HG02981 (cell line): ENCODE measurements around the gene PTPN18.
"Not testable (repeated sequence)": the region's sequence is repeated elsewhere in the genome, so short reads cannot be mapped to it uniquely, and the experiment has no call there.

ENCODE experiments used
- ATAC-seq: cut with Tn5 transposase; IDR thresholded peaks from one replicate; pipeline ENCODE4 v1.9.1; 2021; ENCODE audit warnings: mild to moderate bottlenecking, moderate library complexity; ENCODE audit not compliant: unreplicated experiment

The PTPN18 gene

GRCh38 chr2:130355578-130356431 is at the start of gene PTPN18:
TSS of gene PTPN18 (plus strand) at chr2:130356056. CDS start at chr2:130356108, 52 bp downstream.
- ATAC-seq: peak; percentile 91

- ATAC-seq: no peak
Observed at GRCh38 chr2:130307850-130308249, 48.0 kb upstream of the PTPN18 start.

- ATAC-seq: no peak
Observed at GRCh38 chr2:130310881-130311280, 45.0 kb upstream of the PTPN18 start.

DNA sequence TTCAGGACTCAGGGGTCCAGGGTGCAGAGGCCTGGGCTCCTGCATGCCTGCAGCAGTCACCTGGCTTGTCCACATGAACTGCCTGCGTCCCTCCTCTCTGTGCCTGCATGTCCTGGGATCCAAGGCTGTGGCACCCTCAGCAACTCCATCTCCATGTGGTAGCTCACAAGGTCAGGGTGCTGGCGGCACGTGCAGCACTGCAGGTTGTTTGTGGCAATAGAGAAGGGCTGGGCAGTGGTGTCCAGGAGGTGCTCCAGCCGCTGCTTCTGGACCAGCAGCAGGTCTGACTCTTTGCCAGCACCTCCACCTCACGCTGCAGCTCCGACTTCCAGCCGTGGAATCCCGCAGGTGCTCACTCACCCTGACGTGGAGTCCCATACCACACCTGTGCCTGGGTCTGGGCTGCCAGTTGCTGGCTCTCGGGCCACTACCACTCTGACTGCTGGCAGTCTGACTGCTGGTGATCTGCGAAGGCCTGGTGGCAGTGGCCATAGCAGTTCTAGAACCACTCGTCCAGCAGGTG is 42.0 kb upstream of the PTPN18 start:
- no peak for ATAC-seq

DNA sequence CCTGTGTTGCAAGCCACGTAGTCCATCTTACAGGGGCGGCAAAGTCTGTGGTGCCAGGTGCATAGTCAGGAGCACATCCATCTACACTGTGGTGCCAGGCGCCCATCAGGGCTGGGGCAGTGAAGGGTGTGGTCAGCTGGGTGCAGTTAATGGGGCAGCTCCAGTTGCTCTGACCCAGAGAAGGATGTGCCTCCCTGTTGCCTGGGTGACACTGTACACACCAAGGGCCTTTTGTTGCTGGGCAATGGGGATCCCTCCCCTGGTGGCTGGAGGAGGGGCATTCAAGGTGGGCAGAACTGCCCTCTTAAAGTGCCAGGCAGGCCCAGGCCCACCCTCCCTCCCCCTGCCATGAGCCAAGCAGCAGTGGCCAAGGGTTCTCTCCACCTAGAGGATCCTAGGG is 41.5 kb upstream of the PTPN18 start:
- no peak for ATAC-seq

- no peak for ATAC-seq
Observed at GRCh38 chr2:130316596-130316995, 39.3 kb upstream of the PTPN18 start.

- ATAC-seq: no peak
Observed at GRCh38 chr2:130318906-130319305, 37.0 kb upstream of the PTPN18 start.

DNA sequence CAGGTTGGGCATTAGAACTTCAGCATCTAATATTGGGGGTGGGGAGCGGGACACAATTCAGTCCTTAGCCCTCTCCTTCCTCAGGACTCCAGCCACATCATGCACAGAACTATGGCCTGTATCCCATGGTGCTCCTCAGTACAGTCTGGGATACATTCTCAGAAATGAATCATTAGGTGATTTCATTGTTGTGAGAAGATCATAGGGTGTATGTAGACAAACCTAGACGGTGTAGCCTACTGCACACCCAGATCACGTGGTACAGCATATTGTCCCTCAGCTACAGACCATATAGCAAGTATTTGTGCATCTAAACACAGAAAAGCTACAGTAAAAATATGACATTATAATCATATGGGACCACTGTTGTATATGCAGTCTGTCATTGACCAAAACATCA is 36.3 kb upstream of the PTPN18 start:
- ATAC-seq: no peak

DNA sequence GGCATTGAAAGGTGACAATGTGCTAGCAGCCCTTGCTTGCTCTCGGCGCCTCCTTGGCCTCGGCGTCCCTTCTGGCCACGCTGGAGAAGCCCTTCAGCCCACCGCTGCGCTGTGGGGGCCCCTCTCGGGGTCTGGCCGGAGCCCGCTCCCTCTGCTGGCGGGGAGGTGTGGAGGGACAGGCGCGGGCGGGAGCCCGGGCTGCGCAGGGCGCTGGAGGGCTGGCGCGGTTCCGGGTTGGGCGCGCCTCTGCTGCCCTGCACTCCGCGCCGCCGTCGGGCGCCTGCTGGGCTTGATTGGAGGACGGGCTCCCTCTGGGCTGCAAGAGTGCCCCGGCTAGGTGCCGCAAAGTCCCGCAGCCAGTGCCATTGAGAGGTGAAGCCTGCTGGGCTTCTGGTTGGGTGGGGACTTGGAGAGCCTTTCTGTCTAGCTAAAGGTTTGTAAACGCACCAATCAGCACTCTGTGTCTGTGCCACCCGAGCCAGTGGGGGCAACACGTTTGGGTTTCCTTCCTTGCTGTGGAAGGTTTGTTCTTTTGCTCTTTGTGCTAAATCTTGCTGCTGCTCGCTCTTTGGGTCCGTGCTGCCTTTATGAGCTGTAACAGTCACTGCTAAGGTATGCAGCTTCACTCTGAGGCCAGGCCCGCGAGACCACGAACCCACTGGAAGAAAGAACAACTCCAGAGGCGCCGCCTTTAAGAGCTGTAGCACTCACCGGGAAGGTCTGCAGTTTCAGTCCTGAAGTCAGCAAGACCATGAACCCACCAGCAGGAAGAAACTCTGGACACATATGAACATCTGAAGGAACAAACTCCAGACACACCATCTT is 27.9 kb upstream of the PTPN18 start:
- no peak for ATAC-seq

DNA sequence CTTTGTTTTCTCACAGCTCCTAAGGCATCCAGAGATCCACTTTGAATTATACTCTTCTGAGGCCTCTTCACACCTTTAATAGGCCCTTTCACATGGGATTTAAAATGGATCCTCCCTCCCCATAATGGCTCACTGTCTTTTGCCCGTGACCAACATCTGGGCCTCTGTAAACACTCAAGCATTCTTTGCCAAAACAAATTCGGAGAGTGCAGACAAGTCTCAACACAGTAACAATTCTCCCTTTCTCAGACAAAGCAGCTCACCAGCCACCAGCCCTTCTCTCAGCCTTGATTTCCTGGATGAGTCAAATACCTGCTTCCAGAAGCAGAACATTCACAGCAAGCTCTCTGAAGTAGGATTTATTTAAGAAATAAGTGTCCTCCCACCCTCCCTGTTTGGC is 27.1 kb upstream of the PTPN18 start:
- no peak for ATAC-seq

DNA sequence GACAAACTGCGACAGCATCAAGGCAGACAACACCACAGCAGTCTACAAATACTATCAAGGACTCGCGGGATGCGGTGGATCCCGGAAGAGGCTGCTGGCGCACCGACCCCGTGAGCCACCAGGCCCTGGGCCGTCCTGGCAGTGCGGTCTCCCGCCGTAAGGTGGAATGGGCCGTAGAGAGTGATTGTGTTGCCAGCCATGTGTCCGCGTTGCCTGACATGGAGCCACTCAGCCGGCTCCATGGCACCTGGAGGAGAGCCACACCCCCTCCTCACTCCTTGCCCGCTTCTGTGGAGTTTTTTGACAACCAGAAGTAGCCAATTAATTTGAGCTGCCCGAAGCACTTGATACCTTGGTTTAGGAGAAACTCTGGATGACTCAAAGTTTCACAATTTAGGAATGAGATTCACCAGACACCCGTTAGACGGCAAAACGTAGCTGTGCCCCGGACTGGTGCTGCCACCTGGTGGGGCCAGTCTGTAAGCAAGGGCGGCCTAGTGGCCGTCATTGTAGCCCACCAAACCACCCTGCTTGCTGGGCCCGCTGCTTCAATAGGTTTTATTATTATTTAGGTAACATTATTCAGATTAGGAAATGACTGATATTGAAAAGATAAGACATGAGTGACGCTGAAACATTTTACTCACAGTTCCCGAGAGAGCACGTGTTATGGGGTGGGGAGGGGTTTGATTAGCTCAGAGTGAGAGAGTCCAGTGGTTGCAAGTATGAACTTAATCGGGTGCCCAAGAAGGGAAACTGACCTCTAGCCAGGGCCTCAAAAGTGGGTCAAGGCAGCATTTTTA is 23.4 kb upstream of the PTPN18 start:
- ATAC-seq: peak; percentile 77

GRCh38 chr2:130333253-130333652 is 22.6 kb upstream of the PTPN18 start:
- not testable (repeated sequence) for ATAC-seq

DNA sequence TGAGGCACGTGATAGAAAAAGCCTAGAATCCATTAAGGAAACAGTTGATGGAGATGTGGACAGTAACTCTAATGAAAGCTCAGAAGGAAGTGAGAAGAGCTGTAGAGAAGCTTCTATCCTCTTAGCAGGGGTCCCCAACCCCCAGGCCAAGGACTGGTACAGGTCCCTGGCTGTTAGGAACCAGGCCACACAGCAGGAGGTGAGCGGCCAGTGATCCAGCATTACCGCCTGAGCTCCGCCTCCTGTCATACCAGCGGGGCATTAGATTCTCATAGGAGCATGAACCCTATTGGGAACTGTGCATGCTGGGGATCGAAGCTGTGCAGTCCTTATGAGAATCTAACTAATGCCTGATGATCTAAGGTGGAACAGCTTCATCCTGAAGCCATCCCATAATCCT is 21.8 kb upstream of the PTPN18 start:
- no peak for ATAC-seq

DNA sequence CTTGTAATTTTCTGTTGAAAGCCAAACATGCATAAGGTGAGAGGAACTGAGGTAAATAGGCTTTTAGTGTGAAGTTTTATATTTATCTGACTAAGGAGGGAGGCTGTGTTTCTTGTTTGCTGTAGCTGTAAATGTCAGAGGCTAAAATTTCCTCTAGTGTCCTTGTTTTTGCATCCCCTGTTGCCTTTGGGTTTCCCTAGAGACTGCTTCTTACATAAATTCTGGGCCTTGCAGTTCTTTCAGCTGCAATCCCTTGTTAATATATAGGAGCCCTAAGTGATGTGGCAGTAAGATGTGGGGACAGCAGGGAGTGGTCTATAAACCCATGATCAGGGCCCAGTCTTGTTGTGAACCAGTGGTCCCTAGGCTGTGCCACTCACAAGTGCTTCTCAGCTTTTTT is 20.6 kb upstream of the PTPN18 start:
- no peak for ATAC-seq

DNA sequence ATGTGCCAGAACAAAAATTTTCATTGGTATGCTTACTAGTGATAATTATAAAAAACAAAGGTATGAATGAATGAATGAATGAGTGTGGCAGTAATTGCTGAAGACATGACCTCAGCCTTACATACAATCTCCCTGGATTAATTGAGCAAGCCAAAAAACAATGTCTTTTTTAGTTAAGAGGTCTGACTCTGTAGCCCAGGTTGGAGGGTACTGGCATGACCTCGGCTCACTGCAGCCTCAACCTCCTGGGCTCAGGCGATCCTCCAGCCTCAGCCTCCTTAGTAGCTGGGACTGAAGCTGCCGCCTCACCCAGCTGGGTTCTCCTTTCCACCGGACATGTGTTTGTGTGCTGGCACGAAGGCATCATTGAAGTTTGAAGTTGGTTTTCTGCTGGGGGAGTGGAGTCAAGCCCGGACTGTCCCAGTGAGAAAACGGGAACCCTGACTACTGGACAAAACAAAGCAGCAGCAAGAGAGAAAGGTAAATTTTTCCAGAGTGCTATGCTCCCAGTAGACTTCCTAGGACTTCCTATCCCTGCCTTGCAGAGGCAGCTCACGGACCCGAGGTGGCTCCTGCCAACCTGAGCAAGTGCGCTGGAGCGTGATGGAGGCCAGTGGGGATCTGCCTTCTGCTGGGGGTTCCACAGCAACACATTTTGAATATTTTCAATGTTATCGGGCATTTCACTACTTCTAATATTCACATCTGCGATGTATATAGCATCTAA is 19.5 kb upstream of the PTPN18 start:
- ATAC-seq: no peak

DNA sequence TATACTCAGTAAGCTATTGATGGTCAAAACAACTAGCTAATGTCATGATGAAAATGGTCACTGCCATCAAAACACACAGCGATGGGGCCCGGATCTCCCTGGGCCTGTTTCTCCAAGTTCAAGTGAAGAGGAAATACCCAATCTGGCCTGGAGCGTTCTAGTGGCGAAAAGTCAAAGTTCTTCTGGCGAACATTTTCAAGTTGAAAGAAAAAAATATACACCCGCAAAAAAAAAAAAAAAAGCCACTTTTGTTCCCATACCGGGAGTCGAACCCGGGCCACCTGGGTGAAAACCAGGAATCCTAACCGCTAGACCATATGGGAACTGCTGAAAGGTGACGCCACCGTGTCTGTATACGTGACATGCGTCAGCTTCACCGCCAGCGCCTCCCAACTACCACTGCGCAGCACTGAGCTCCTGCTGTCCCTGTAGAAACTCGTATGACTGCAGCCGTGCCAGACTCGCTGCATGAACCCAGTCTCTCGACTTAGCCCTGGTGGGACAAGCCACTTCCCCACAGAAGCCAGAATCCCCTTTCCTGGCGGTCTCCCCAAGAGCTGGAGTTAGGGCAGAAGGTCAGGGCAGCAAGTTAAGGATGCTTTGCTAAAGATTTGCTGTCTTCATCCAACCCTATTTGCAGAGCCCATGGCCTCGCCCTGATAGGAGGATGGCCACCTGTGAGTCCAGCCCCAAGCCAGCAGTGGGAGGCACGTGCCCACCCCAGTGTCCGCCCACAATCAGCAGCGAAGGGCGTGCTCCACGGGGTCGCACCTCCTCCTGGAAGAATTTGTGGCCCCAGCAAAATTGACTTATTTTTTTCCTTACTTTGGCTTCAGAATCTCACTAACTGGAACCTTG is 18.8 kb upstream of the PTPN18 start:
- no peak for ATAC-seq

DNA sequence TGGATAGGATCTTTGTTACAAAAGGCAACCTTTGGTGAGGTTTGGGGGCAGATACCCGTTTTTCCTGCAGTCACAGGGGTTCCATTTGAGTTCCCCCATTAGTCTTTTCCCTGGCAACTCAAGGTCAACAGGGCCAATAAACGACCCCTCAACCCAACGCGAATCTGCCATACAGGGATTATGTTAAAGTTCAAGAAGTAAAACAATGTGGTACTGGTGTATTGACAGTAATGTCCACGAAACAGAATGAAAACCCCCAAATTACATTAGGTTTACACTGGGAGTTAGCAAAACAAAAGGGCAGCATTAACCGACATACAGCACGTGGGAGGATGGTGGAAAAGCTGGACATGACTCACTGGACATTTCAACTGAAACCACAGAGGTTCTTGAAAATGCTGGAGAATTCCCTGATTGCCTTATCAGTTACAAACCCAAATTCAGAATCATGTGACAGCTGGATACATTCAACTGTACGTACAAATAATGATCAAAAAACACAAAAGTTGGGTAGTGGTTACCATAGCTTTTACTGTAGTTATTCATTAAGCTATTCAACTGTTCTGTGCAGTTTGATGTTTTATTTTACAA is 18.0 kb upstream of the PTPN18 start:
- ATAC-seq: no peak

DNA sequence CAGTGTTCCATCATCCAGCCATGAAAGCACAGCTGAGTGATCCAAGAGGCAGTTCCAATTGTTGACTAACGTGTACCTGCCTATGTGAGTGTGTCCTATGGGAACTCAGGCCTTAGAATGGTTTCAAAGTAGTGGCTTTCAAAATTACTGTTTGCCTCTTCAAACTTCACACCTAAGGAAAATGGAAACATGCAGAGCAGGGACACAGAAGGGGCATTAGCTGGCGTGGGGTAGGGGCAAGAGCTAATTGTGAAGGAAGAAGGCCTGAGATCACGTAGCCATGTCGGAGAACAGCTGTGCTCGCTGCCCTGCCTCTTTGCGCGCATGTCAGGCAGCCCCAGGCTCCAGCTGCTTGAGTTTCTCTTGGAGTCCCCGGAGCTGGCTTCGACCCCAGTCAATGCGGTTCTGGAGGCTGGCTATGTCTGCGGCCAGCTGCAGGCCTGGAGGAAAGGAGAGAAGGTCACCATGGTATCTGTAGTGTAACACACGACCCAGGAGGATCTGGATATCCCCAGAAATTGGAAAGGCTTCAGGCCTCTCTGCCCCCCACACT is 17.0 kb upstream of the PTPN18 start:
- no peak for ATAC-seq
